Measurements from ENCODE around the gene CCDC68. TPM values are rescaled to one million over a fixed set of nuclear protein-coding genes. Genes with fewer than 3 reads are reported as not detected.

Gene CCDC68, protein sequence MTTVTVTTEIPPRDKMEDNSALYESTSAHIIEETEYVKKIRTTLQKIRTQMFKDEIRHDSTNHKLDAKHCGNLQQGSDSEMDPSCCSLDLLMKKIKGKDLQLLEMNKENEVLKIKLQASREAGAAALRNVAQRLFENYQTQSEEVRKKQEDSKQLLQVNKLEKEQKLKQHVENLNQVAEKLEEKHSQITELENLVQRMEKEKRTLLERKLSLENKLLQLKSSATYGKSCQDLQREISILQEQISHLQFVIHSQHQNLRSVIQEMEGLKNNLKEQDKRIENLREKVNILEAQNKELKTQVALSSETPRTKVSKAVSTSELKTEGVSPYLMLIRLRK
- total RNA-seq (10 to 100 TPM; 12.6 to 38.6 TPM), polyA plus RNA-seq (ENCODE audit: insufficient read length in 2 of 2) (1 to 10 TPM; 3.3 to 5.6 TPM)
- long read RNA-seq, donor 1, result 0 reads
- long read RNA-seq, donor 2, result 0 reads
- long read RNA-seq, donor 3, result 0 reads
- long read RNA-seq, donor 4, full-length matches to known transcripts, result 6 of 16 reads
- long read RNA-seq, donor 4, partial matches to known transcripts, result 10 of 16 reads
- long read RNA-seq, donor 4, other reads (novel, unspliced or antisense), result 0 of 16 reads

DNA sequence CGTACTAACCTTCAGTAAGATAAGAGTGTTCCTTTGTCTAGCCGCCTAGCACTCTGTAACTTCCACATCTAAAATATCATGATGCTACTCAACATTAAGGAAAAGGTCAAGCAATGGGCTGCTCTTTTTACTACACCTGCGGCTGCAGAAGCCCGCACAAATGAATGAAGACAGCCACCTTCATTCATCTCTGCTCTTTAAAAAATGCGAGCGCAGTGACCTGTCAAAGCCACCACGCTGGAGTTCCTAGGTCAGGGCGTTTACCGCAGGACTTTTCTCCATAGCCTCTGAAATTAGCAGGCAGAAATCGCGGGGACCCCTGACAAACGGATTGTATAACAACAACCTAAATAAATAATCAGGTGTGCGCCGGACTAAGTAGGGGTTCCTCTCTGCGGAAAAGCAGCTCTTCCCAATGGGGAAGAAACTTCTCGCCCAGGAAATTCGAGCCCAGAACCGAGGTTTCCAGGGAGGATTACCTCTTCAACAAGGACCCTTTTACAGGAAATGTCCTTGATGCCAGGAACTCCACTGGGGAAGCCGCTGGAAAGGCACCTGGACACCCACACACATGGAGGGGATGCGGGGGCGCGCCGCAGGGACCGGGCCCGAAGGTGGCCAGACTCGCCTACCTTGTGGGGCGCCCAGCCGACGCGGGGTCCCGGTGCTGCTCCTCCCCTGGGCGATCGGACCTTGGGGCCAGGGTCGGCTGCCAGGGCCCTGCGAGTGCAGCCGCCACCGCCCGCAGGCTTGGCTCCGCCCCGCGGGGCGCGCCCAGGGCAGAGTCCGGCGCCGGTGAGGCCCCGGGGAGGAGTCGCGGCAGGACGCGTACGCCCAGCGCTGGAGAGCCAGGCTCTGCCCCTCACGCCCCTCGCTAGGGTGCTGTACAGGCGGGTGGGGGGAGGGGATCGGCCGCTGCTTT lies at the start of gene CCDC68:
Gene CCDC68, minus strand, starts transcription at position 758 of the 922 bp plus-strand sequence. CDS start 16,670 bp downstream, outside the sequence.
- no peak within 1 kb of the TSS for H3K27ac ChIP-seq (ENCODE audit: low read depth, low read length)
- no peaks in the 10 kb centered on the region for H3K9me3 ChIP-seq (ENCODE audit: control insufficient read depth, insufficient read depth, low read length)
- DNase-seq (ENCODE audit: low read depth in 4 of 6, low spot score in 6 of 6), result peak in 1 of 6 donors; percentile 20
- WGBS (ENCODE audit: insufficient coverage), result 9% methylated on average over 53 of the region's 58 CpGs
- H3K27me3 ChIP-seq (ENCODE audit: control insufficient read depth, insufficient read depth, low read length), result peaks cover 16% of the 10 kb centered on the region
- H3K4me1 ChIP-seq (ENCODE audit: control insufficient read depth, insufficient read depth, low read length), result peaks cover 5% of the 10 kb centered on the region
- no peaks in the 10 kb centered on the region for H3K36me3 ChIP-seq (ENCODE audit: control insufficient read depth, insufficient read depth, low read length)
- H3K4me3 ChIP-seq (ENCODE audit: low read depth, low read length), result peak within 1 kb of the TSS; percentile 40

DNA sequence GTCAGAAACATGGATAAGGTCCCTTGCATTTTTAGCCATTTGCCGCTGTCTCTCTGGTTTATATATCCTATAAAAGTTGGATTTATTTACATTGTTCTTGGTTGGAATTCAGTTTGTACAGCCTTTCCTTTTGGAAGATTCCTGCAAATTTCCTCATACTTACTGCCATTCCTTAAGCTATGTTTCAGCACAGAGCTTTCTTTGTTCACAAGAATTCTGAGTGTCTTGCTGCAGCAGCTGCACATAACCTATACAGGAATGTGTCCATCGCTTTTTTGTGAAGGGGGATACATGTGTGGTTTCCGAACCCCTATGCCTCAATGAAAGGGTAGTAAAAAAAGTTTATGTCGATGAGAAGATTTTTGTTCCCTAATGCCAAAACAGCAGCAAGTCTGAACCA lies 48.3 kb upstream of the CCDC68 start:
- peak in 1 of 6 donors; percentile 55 for DNase-seq (ENCODE audit: low read depth in 4 of 6, low spot score in 6 of 6)
- no CpG with 5 or more reads among the region's 4 CpGs for WGBS (ENCODE audit: insufficient coverage)
- Histone ChIP-seq H3K27me3 (ENCODE audit: control insufficient read depth, insufficient read depth, low read length) (no peaks in the 10 kb centered on the region), H3K36me3 (ENCODE audit: control insufficient read depth, insufficient read depth, low read length) (no peaks in the 10 kb centered on the region), H3K9me3 (ENCODE audit: control insufficient read depth, insufficient read depth, low read length) (no peaks in the 10 kb centered on the region), H3K4me1 (ENCODE audit: control insufficient read depth, insufficient read depth, low read length) (no peaks in the 10 kb centered on the region), H3K27ac (ENCODE audit: low read depth, low read length) (no peak overlapping the region), H3K4me3 (ENCODE audit: low read depth, low read length) (no peak overlapping the region)

GRCh38 chr18:55003695-55004094 lies 44.4 kb upstream of the CCDC68 start:
- H3K9me3 ChIP-seq (ENCODE audit: control insufficient read depth, insufficient read depth, low read length), result no peaks in the 10 kb centered on the region
- DNase-seq (ENCODE audit: low read depth in 4 of 6, low spot score in 6 of 6), result no peak
- H3K4me1 ChIP-seq (ENCODE audit: control insufficient read depth, insufficient read depth, low read length), result no peaks in the 10 kb centered on the region
- no peaks in the 10 kb centered on the region for H3K36me3 ChIP-seq (ENCODE audit: control insufficient read depth, insufficient read depth, low read length)
- no peak overlapping the region for H3K27ac ChIP-seq (ENCODE audit: low read depth, low read length)
- H3K27me3 ChIP-seq (ENCODE audit: control insufficient read depth, insufficient read depth, low read length), result no peaks in the 10 kb centered on the region
- H3K4me3 ChIP-seq (ENCODE audit: low read depth, low read length), result no peak overlapping the region
- WGBS (ENCODE audit: insufficient coverage), result 92% methylated on average over 5 of the region's 5 CpGs

GRCh38 chr18:55002261-55002660 lies 43.0 kb upstream of the CCDC68 start:
- Histone ChIP-seq H3K9me3 (ENCODE audit: control insufficient read depth, insufficient read depth, low read length) (no peaks in the 10 kb centered on the region), H3K4me1 (ENCODE audit: control insufficient read depth, insufficient read depth, low read length) (no peaks in the 10 kb centered on the region), H3K4me3 (ENCODE audit: low read depth, low read length) (no peak overlapping the region), H3K36me3 (ENCODE audit: control insufficient read depth, insufficient read depth, low read length) (no peaks in the 10 kb centered on the region), H3K27ac (ENCODE audit: low read depth, low read length) (no peak overlapping the region), H3K27me3 (ENCODE audit: control insufficient read depth, insufficient read depth, low read length) (no peaks in the 10 kb centered on the region)
- DNase-seq (ENCODE audit: low read depth in 4 of 6, low spot score in 6 of 6), result no peak
- WGBS (ENCODE audit: insufficient coverage), result 100% methylated on average over 1 of the region's 3 CpGs

DNA sequence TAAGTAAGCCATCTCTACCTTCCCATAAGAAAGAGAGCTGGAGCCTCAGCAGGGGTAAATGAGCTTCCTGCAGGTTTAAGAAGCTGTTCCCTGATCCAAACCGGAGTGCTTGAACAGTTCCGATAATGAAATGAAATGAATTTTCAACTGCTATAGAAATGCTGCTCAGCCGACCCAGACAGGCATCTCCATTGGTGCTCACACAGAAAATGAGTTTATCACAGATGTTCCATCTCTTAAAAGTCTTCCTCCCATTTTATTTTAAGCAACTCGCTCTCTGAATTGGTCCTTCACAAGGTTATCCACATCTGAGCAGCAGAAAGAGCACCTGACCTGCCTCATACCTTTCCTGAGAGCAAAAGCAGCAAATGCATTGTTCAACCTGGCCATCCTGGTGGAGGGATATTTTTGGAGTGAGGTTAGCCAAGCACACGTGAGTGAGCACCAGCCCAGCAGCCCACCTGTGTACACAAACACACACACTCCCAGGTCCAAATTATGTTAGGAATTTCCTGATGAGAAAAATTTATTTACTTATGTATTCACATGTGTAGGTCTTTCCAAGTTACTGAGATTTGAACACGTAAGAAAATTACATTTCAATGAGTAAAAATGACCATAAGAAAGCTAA lies 42.2 kb upstream of the CCDC68 start:
- Histone ChIP-seq H3K4me3 (ENCODE audit: low read depth, low read length) (no peak overlapping the region), H3K4me1 (ENCODE audit: control insufficient read depth, insufficient read depth, low read length) (no peaks in the 10 kb centered on the region), H3K9me3 (ENCODE audit: control insufficient read depth, insufficient read depth, low read length) (no peaks in the 10 kb centered on the region), H3K27ac (ENCODE audit: low read depth, low read length) (no peak overlapping the region), H3K36me3 (ENCODE audit: control insufficient read depth, insufficient read depth, low read length) (no peaks in the 10 kb centered on the region), H3K27me3 (ENCODE audit: control insufficient read depth, insufficient read depth, low read length) (no peaks in the 10 kb centered on the region)
- 86% methylated on average over 3 of the region's 6 CpGs for WGBS (ENCODE audit: insufficient coverage)
- DNase-seq (ENCODE audit: low read depth in 4 of 6, low spot score in 6 of 6), result peak in 1 of 6 donors; percentile 88

DNA sequence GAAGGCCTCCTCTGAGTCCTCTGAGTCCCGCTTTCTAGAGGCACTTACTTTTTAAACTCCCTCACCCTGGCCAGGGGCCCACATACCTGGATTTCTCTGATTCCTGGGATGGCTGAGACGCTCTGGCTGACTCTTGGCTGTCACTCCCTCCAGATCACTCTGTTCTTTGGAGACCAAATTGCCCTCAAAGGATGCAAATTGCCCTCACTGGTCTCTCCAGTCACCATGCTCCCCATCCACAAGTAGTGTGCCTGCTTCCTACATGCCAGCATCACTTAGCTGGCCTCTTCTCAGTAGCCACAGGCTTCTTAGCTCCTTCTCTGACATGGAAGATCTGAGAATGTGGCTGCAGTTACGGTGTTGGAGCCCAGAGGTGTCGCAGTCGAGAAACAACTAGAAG lies 41.3 kb upstream of the CCDC68 start:
- Histone ChIP-seq H3K36me3 (ENCODE audit: control insufficient read depth, insufficient read depth, low read length) (no peaks in the 10 kb centered on the region), H3K27ac (ENCODE audit: low read depth, low read length) (no peak overlapping the region), H3K9me3 (ENCODE audit: control insufficient read depth, insufficient read depth, low read length) (no peaks in the 10 kb centered on the region), H3K27me3 (ENCODE audit: control insufficient read depth, insufficient read depth, low read length) (no peaks in the 10 kb centered on the region), H3K4me1 (ENCODE audit: control insufficient read depth, insufficient read depth, low read length) (no peaks in the 10 kb centered on the region), H3K4me3 (ENCODE audit: low read depth, low read length) (no peak overlapping the region)
- no peak for DNase-seq (ENCODE audit: low read depth in 4 of 6, low spot score in 6 of 6)
- WGBS (ENCODE audit: insufficient coverage), result 97% methylated on average over 2 of the region's 5 CpGs

GRCh38 chr18:54999016-54999415 lies 39.8 kb upstream of the CCDC68 start:
- H3K4me3 ChIP-seq (ENCODE audit: low read depth, low read length), result no peak overlapping the region
- H3K4me1 ChIP-seq (ENCODE audit: control insufficient read depth, insufficient read depth, low read length), result no peaks in the 10 kb centered on the region
- no peaks in the 10 kb centered on the region for H3K27me3 ChIP-seq (ENCODE audit: control insufficient read depth, insufficient read depth, low read length)
- no peaks in the 10 kb centered on the region for H3K36me3 ChIP-seq (ENCODE audit: control insufficient read depth, insufficient read depth, low read length)
- no peak overlapping the region for H3K27ac ChIP-seq (ENCODE audit: low read depth, low read length)
- no CpG with 5 or more reads among the region's 5 CpGs for WGBS (ENCODE audit: insufficient coverage)
- DNase-seq (ENCODE audit: low read depth in 4 of 6, low spot score in 6 of 6), result no peak
- no peaks in the 10 kb centered on the region for H3K9me3 ChIP-seq (ENCODE audit: control insufficient read depth, insufficient read depth, low read length)

- no peak overlapping the region for H3K27ac ChIP-seq (ENCODE audit: low read depth, low read length)
- H3K27me3 ChIP-seq (ENCODE audit: control insufficient read depth, insufficient read depth, low read length), result no peaks in the 10 kb centered on the region
- no peak for DNase-seq (ENCODE audit: low read depth in 4 of 6, low spot score in 6 of 6)
- 60% methylated on average over 1 of the region's 5 CpGs for WGBS (ENCODE audit: insufficient coverage)
- H3K36me3 ChIP-seq (ENCODE audit: control insufficient read depth, insufficient read depth, low read length), result no peaks in the 10 kb centered on the region
- no peaks in the 10 kb centered on the region for H3K4me1 ChIP-seq (ENCODE audit: control insufficient read depth, insufficient read depth, low read length)
- H3K9me3 ChIP-seq (ENCODE audit: control insufficient read depth, insufficient read depth, low read length), result no peaks in the 10 kb centered on the region
- H3K4me3 ChIP-seq (ENCODE audit: low read depth, low read length), result no peak overlapping the region
Measured at GRCh38 chr18:54995421-54996143, 36.3 kb upstream of the CCDC68 start.

GRCh38 chr18:54991981-54992380 lies 32.7 kb upstream of the CCDC68 start:
- peak in 1 of 6 donors; percentile 34 for DNase-seq (ENCODE audit: low read depth in 4 of 6, low spot score in 6 of 6)
- WGBS (ENCODE audit: insufficient coverage), result 83% methylated on average over 2 of the region's 4 CpGs
- Histone ChIP-seq H3K4me3 (ENCODE audit: low read depth, low read length) (no peak overlapping the region), H3K27me3 (ENCODE audit: control insufficient read depth, insufficient read depth, low read length) (no peaks in the 10 kb centered on the region), H3K4me1 (ENCODE audit: control insufficient read depth, insufficient read depth, low read length) (no peaks in the 10 kb centered on the region), H3K36me3 (ENCODE audit: control insufficient read depth, insufficient read depth, low read length) (no peaks in the 10 kb centered on the region), H3K27ac (ENCODE audit: low read depth, low read length) (no peak overlapping the region), H3K9me3 (ENCODE audit: control insufficient read depth, insufficient read depth, low read length) (no peaks in the 10 kb centered on the region)
